Caco-2 (cell line): ENCODE measurements around the gene MEGF9. TPM values are rescaled to one million over a fixed set of nuclear protein-coding genes. Genes with fewer than 3 reads are reported as not detected.

Source experiments
- BruUV-seq: library from RNA; stranded (reverse); fragments of 400-500 nt; replicated peaks from 2 replicates; lab custom pipeline; 2021; lab: Mats Ljungman, UMichigan
- CTCF ChIA-PET: fragments of 300-600 bp; sonication (Branson Sonifier 250); formaldehyde crosslinking; loops from one replicate; lab custom pipeline; 2022; ENCODE audit warnings: antibody characterized with exemption; lab: Charles Lee
- POLR2A ChIA-PET: fragments of 300-600 bp; sonication (Branson Sonifier 250); formaldehyde crosslinking; loops from one replicate; lab custom pipeline; 2022; ENCODE audit warnings: antibody characterized with exemption; lab: Charles Lee
- DNase-seq, 2 experiments: peaks; one replicate each; pipeline versions ENCODE4 v3.0.0 to v3.0.0-alpha.2; 2020 to 2022
- H3K27me3 ChIP-seq: replicated peaks from 2 replicates; pipeline ENCODE4 v1.6.0; 2011; ENCODE audit warnings: low read length; ENCODE audit not compliant: control insufficient read depth, insufficient read depth
- H3K36me3 ChIP-seq: 2 replicates; pipeline ENCODE4 v1.5.1; 2011; ENCODE audit warnings: low read length; ENCODE audit not compliant: control insufficient read depth, insufficient read depth
- H3K4me1 ChIP-seq: fragments of 250-450 bp; sonication (Bioruptor Pico); 2 replicates; pipeline ENCODE4 v1.5.1; 2020; ENCODE audit warnings: mild to moderate bottlenecking
- H3K4me3 ChIP-seq: 2 replicates; pipeline ENCODE4 v1.5.1; 2011; ENCODE audit warnings: low read depth, mild to moderate bottlenecking, control low read depth, low read length
- H3K9me3 ChIP-seq: fragments of 250-450 bp; sonication (Bioruptor Pico); 2 replicates; pipeline ENCODE4 v1.5.1; 2020; ENCODE audit warnings: mild to moderate bottlenecking, moderate library complexity
- H3K27ac Mint-ChIP-seq: one replicate; pipeline ENCODE4 v1.8.0; 2022; ENCODE audit warnings: mixed read lengths; ENCODE audit not compliant: unreplicated experiment
- H3K27me3 Mint-ChIP-seq: one replicate; pipeline ENCODE4 v1.8.0; 2022; ENCODE audit warnings: mixed read lengths; ENCODE audit not compliant: insufficient read depth, unreplicated experiment
- H3K36me3 Mint-ChIP-seq: one replicate; pipeline ENCODE4 v1.8.0; 2022; ENCODE audit warnings: mild to moderate bottlenecking, mixed read lengths; ENCODE audit not compliant: insufficient read depth, unreplicated experiment
- H3K4me1 Mint-ChIP-seq: one replicate; pipeline ENCODE4 v1.8.0; 2022; ENCODE audit warnings: low read depth, mixed read lengths; ENCODE audit not compliant: unreplicated experiment
- H3K4me3 Mint-ChIP-seq: one replicate; pipeline ENCODE4 v1.8.0; 2022; ENCODE audit warnings: mild to moderate bottlenecking, moderate library complexity, mixed read lengths; ENCODE audit not compliant: unreplicated experiment
- H3K9me3 Mint-ChIP-seq: one replicate; pipeline ENCODE4 v1.8.0; 2022; ENCODE audit warnings: mixed read lengths; ENCODE audit not compliant: unreplicated experiment
- intact Hi-C: fragments of 100-400 bp; cut with micrococcal nuclease; formaldehyde crosslinking; loops from one replicate; pipeline ENCODE4 v1.10.0; 2022; ENCODE audit not compliant: unreplicated experiment
- total RNA-seq: library from RNA; stranded (reverse); gene quantifications from 2 replicates; pipeline ENCODE4 v1.2.3, GENCODE V29; 2022
- TF ChIP-seq, protein P1 (sequence below), 2 experiments: fragments of 200-600 bp in 1 of 2; IDR thresholded peaks; 1 replicate in 1 of 2; 2 replicates in 1 of 2; pipeline versions ENCODE4 v1.5.1 to v1.8.0; 2011 to 2022; ENCODE audit warnings: antibody characterized with exemption in 1 of 2, control low read depth in 1 of 2, inconsistent platforms in 1 of 2, low read depth in 1 of 2, low read length in 1 of 2, mild to moderate bottlenecking in 1 of 2, moderate library complexity in 1 of 2; ENCODE audit not compliant: insufficient read depth in 1 of 2, severe bottlenecking in 1 of 2, unreplicated experiment in 1 of 2

The MEGF9 gene
- total RNA-seq, 1 experiment from 2014 or later = 2.9 TPM

DNA sequence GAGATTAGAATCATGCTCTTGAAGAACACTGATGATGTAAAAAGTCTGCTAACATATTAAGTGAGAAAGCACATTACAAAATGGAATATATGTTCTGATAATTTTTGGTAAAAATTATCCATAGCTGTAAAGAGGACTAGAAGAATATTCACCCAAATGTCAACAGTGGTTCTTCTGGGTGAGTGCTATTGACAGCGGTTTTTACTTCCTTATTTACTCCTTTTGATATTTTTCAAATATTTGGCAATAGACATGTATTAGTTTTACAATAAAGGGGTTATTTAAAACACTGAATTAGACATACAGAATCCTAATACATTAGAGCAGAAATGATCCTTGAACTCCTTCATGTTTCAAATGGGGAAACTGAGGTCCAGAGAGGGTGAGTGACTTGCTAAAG is 26.9 kb upstream of the MEGF9 start:
- Histone ChIP-seq H3K36me3 (no peaks in the 10 kb centered on the region), H3K4me3 (no peak overlapping the region), H3K4me1 (no peaks in the 10 kb centered on the region), H3K9me3 (0 out of 2 replicates have a peak, but pooled peaks cover 4% of the 10 kb centered on the region), H3K27me3 (no peaks in the 10 kb centered on the region)
- Mint-ChIP-seq H3K4me1 (no peaks in the 10 kb centered on the region), H3K4me3 (no peak overlapping the region), H3K36me3 (no peaks in the 10 kb centered on the region), H3K27me3 (no peaks in the 10 kb centered on the region), H3K27ac (no peak overlapping the region), H3K9me3 (no peaks in the 10 kb centered on the region)
- TF ChIP-seq, protein P1, sequence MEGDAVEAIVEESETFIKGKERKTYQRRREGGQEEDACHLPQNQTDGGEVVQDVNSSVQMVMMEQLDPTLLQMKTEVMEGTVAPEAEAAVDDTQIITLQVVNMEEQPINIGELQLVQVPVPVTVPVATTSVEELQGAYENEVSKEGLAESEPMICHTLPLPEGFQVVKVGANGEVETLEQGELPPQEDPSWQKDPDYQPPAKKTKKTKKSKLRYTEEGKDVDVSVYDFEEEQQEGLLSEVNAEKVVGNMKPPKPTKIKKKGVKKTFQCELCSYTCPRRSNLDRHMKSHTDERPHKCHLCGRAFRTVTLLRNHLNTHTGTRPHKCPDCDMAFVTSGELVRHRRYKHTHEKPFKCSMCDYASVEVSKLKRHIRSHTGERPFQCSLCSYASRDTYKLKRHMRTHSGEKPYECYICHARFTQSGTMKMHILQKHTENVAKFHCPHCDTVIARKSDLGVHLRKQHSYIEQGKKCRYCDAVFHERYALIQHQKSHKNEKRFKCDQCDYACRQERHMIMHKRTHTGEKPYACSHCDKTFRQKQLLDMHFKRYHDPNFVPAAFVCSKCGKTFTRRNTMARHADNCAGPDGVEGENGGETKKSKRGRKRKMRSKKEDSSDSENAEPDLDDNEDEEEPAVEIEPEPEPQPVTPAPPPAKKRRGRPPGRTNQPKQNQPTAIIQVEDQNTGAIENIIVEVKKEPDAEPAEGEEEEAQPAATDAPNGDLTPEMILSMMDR (IDR thresholded peaks at IDR 0.05; ENCODE audit: insufficient read depth in 1 of 2, low read depth in 1 of 2, low read length in 1 of 2, severe bottlenecking in 1 of 2, unreplicated experiment in 1 of 2) = no peak
- POLR2A ChIA-PET = no interaction called here
- intact Hi-C loops = loop anchor here (5.0 kb wide), 1 partner anchor 241 kb away; no protein-coding TSS in a partner anchor
- DNase-seq = no peak
- CTCF ChIA-PET = no interaction called here
- no TSS peak for BruUV-seq

DNA sequence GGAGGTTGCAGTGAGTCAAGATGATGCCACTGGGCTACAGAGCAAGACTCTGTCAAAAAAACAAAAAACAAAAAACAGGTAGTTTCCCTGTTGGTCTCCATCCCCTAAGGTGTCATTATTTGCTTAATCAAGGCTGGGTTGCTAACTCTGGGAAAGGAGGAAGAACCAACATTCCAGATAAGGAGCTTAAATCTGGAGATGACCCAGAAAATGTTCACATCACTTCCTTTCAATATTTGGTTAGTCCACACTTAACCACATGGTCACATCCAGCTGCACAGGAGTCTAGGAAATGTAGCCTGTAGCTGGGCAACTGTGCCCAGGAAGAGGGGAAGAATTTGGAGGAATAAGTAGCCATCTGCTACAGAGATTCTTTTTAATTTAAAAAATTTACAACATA is 25.9 kb upstream of the MEGF9 start:
- CTCF ChIA-PET = no interaction called here
- H3K9me3 ChIP-seq = 0 out of 2 replicates have a peak, but pooled peaks cover 4% of the 10 kb centered on the region
- Mint-ChIP-seq H3K36me3 (no peaks in the 10 kb centered on the region), H3K27me3 (no peaks in the 10 kb centered on the region), H3K4me1 (no peaks in the 10 kb centered on the region), H3K4me3 (no peak overlapping the region), H3K9me3 (no peaks in the 10 kb centered on the region), H3K27ac (no peak overlapping the region)
- H3K4me1 ChIP-seq = no peaks in the 10 kb centered on the region
- POLR2A ChIA-PET = interaction anchor here (0.5 kb wide), 1 partner anchor 22 kb away, joined by 3 read pairs; no protein-coding TSS in a partner anchor
- no TSS peak for BruUV-seq
- TF ChIP-seq, protein P1 (IDR thresholded peaks at IDR 0.05; ENCODE audit: insufficient read depth in 1 of 2, low read depth in 1 of 2, low read length in 1 of 2, severe bottlenecking in 1 of 2, unreplicated experiment in 1 of 2) = no peak
- DNase-seq = no peak
- H3K27me3 ChIP-seq = no peaks in the 10 kb centered on the region
- H3K4me3 ChIP-seq = no peak overlapping the region
- H3K36me3 ChIP-seq = no peaks in the 10 kb centered on the region
- intact Hi-C loops = loop anchor here (5.0 kb wide), 1 partner anchor 242 kb away; no protein-coding TSS in a partner anchor

DNA sequence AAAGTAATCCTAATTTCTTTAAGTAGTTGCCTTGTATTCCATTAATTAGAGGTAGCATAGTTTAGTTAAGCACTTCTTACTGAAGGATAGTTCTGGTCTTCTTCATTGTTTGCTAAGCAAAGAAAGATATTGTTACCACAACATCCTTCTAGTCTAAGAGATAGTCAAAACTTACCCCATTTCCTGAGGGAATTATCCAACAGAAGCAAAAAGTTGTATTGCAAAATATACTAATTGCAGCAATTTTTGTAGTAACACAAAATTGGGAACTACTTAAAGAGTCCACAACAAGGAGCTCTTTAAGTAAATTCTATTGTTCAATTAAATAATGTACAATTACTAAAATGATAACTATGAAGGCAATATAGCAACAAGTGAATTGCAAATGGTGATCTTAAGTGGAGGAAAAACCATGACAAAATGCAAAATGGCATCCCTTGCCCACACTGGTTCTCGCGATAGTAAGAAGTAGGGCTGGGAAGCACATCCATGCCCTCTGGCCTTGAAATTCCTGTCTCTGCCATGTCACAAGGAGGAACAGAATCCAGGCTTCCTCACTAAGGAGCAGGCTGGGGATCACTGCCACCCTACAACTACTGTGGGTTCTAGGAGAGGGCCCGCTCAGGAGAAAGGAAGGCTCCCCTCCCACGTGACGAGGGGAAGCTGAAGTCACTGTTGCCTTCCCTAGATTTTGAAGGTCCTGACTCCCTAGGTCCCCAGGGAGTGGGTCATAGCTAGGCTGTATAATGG is 23.3 kb upstream of the MEGF9 start:
- H3K9me3 Mint-ChIP-seq = no peaks in the 10 kb centered on the region
- Histone ChIP-seq H3K9me3 (0 out of 2 replicates have a peak, but pooled peaks cover 4% of the 10 kb centered on the region), H3K27me3 (no peaks in the 10 kb centered on the region), H3K4me3 (no peak overlapping the region), H3K36me3 (no peaks in the 10 kb centered on the region), H3K4me1 (peaks cover 4% of the 10 kb centered on the region; the same call in 1 of the 2 replicates)
- no peak for DNase-seq
- no peaks in the 10 kb centered on the region for H3K27me3 Mint-ChIP-seq
- no peaks in the 10 kb centered on the region for H3K36me3 Mint-ChIP-seq
- H3K27ac Mint-ChIP-seq = no peak overlapping the region
- no peak overlapping the region for H3K4me3 Mint-ChIP-seq
- H3K4me1 Mint-ChIP-seq = no peaks in the 10 kb centered on the region
- no TSS peak for BruUV-seq
- CTCF ChIA-PET = interaction anchor here (0.6 kb wide), 1 partner anchor 22 kb away, joined by 4 read pairs; no protein-coding TSS in a partner anchor
- POLR2A ChIA-PET = no interaction called here
- TF ChIP-seq, protein P1 (IDR thresholded peaks at IDR 0.05; ENCODE audit: insufficient read depth in 1 of 2, low read depth in 1 of 2, low read length in 1 of 2, severe bottlenecking in 1 of 2, unreplicated experiment in 1 of 2) = no peak
- intact Hi-C loops = no loop called here
